Omental fat pad (tissue), 4 donors: ENCODE data around the gene AIFM3. TPM values are rescaled to one million over a fixed set of nuclear protein-coding genes. Genes with fewer than 3 reads are reported as not detected.

Source experiments
- ATAC-seq: fragments of 150-250 bp; one replicate; pipeline ENCODE4 v1.9.1; 2016; ENCODE audit warnings: mild to moderate bottlenecking, moderate library complexity; ENCODE audit not compliant: low FRiP score
- DNase-seq: peaks from one replicate; pipeline ENCODE4 v3.0.0-alpha.2; 2019; ENCODE audit warnings: low spot score
- CTCF ChIP-seq, 3 donors: fragments of 450-650 bp; IDR thresholded peaks; one replicate each; pipeline ENCODE4 v1.5.1; 2016 to 2017; ENCODE audit warnings: antibody characterized with exemption in 3 of 3, mild to moderate bottlenecking in 3 of 3, moderate library complexity in 2 of 3
- total RNA-seq, 4 donors: library from RNA; depleted of rRNA; stranded (reverse); fragments of >200 nt; gene quantifications; one replicate each; pipeline ENCODE4 v1.1.0, GENCODE V29; 2016

Gene AIFM3
- total RNA-seq, 4 donors from 2014 or later, result 1.0 to 2.6 (median 2.0) TPM

GRCh38 chr22:20975541-20976290 lies 8.7 kb downstream of the AIFM3 start:
- DNase-seq (no peak), ATAC-seq (no peak)
- TF ChIP-seq CTCF (IDR thresholded peaks at IDR 0.05), result no peak

- no peak for ATAC-seq
- no peak for TF ChIP-seq CTCF (IDR thresholded peaks at IDR 0.05)
- no peak for DNase-seq
Observed at GRCh38 chr22:20976291-20976877, 9.3 kb downstream of the AIFM3 start.

GRCh38 chr22:20977019-20977418 lies 10.0 kb downstream of the AIFM3 start:
- no peak for TF ChIP-seq CTCF (IDR thresholded peaks at IDR 0.05)

GRCh38 chr22:20977516-20978170 lies 10.6 kb downstream of the AIFM3 start:
- ATAC-seq, result no peak

More at GRCh38 chr22:20977019-20977418, 10.0 kb downstream of the AIFM3 start:
- ATAC-seq (no peak), DNase-seq (no peak)

GRCh38 chr22:20978419-20978818 lies 11.4 kb downstream of the AIFM3 start:
- TF ChIP-seq CTCF (IDR thresholded peaks at IDR 0.05), result no peak
- ATAC-seq, result no peak
- DNase-seq, result no peak

More at GRCh38 chr22:20977516-20978170, 10.6 kb downstream of the AIFM3 start:
- TF ChIP-seq CTCF (IDR thresholded peaks at IDR 0.05), result no peak
- DNase-seq, result no peak

GRCh38 chr22:20979243-20979809 lies 12.3 kb downstream of the AIFM3 start:
- ATAC-seq, result peak; percentile 21
- no peak for TF ChIP-seq CTCF (IDR thresholded peaks at IDR 0.05)
- no peak for DNase-seq
